ENCODE results near the gene ABCC1.

DNA sequence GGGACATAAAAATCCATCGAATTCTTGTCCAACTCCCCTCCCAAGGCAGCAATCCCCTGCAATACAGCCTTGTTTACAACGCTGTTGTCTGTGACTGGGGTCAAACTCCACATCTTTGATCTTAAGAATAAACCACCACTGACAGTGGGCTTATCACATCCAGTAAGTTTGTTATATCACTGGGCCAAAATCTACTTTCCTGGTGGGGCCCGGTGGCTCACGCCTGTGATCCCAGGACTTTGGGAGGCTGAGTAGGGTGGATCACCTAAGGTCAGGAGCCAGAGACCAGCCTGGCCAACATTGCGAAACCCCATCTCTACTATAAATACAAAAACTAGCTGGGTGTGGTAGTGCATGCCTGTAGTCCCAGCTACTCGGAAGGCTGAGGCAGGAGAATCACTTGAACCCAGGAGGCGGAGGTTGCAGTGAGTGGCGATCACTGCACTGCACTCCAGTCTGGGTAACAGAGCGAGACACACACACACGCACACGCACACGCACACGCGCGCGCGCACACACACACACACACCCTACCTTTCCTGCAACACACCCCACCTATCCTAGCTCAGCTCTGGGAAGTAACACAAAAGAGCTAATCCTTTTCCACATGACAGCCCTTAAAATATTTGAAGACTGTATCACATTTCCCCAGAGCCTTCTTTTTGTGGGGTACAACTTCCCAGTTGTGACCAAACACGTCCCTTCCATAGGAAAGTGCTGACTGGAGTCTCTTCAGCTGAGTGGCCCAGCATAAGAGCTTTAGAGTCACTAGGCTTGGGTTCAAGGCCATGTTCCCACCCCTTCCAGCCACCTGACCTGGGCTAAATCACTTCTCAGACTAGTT, 20.9 kb upstream of the ABCC1 start:
- no peak for TF ChIP-seq CTCF (conservative IDR thresholded peaks at IDR 0.05 in 1 of 2, IDR thresholded peaks at IDR 0.05 in 1 of 2; ENCODE audit: low read depth in 1 of 2, low read length in 2 of 2)
- no peak for TF ChIP-seq EZH2 (IDR thresholded peaks at IDR 0.05; ENCODE audit: low read length, missing control alignments)
